ENCODE results near the gene UQCC2. TPM values are rescaled to one million over a fixed set of nuclear protein-coding genes. Genes with fewer than 3 reads are reported as not detected.

Gene UQCC2
- polyA plus RNA-seq, 1 of the 3 experiments (the other 2 are of a cell fraction), result 59.0 TPM

GRCh38 chr6:33713786-33714185 lies 2.3 kb upstream of the UQCC2 start:
- DNase-seq, result no peak
- no peaks in the 10 kb centered on the region for H3K9me2 ChIP-seq
- no peaks in the 10 kb centered on the region for H3K9me3 ChIP-seq
- H3K4me2 ChIP-seq, result no peak overlapping the region
- H3K27me3 ChIP-seq (ENCODE audit: insufficient read depth), result no peaks in the 10 kb centered on the region
- no peak for TF ChIP-seq FOXJ3 (CRISPR knock-in tag; IDR thresholded peaks at IDR 0.05)
- no peak for TF ChIP-seq EZH2phosphoT487 (IDR thresholded peaks at IDR 0.05; ENCODE audit: borderline replicate concordance, low read depth)
- no peak for TF ChIP-seq CTCF (IDR thresholded peaks at IDR 0.05)
- no peak for TF ChIP-seq RCOR1 (IDR thresholded peaks at IDR 0.05; ENCODE audit: low read length)
- TF ChIP-seq MEF2A (IDR thresholded peaks at IDR 0.05; ENCODE audit: borderline replicate concordance, low read depth), result no peak
- TF ChIP-seq SMC3 (IDR thresholded peaks at IDR 0.05; ENCODE audit: low read depth, low read length), result no peak
- TF ChIP-seq EP300 (IDR thresholded peaks at IDR 0.05; ENCODE audit: borderline replicate concordance in 1 of 2, low read depth in 1 of 2, low read length in 1 of 2), result no peak
- no peak for TF ChIP-seq NFIC (IDR thresholded peaks at IDR 0.05; ENCODE audit: borderline replicate concordance)
- no peak for TF ChIP-seq TEAD4 (IDR thresholded peaks at IDR 0.05; ENCODE audit: borderline replicate concordance, insufficient read depth)
- no peak for TF ChIP-seq ELF1 (IDR thresholded peaks at IDR 0.05)
- TF ChIP-seq FOSL2 (IDR thresholded peaks at IDR 0.05; ENCODE audit: borderline replicate concordance, low read depth), result no peak
- no peak for TF ChIP-seq ZBTB33 (IDR thresholded peaks at IDR 0.05; ENCODE audit: borderline replicate concordance, low read depth)
- no peak for TF ChIP-seq GATA2 (CRISPR knock-in tag; IDR thresholded peaks at IDR 0.05)
- TF ChIP-seq MAX (IDR thresholded peaks at IDR 0.05; ENCODE audit: low read depth), result no peak
- no peak overlapping the region for H3K4me3 ChIP-seq (ENCODE audit: low read depth in 2 of 2, low read length in 1 of 2)
- peaks cover 8 to 13% of the 10 kb centered on the region in 2 experiments; a peak in 3 of 4 replicates for H3K4me1 ChIP-seq (ENCODE audit: control insufficient read depth in 1 of 2, insufficient read depth in 2 of 2, low read depth in 1 of 2, low read length in 1 of 2)
- H3K9ac ChIP-seq, result no peak overlapping the region
- no peaks in the 10 kb centered on the region for H4K20me1 ChIP-seq (ENCODE audit: insufficient read depth)
- H3K36me3 ChIP-seq (replicated peaks in 1 of 2; ENCODE audit: control insufficient read depth in 1 of 2, insufficient read depth in 2 of 2, low read length in 1 of 2), result peaks cover 6 to 10% of the 10 kb centered on the region in 2 experiments
- no peak overlapping the region for H2AFZ ChIP-seq (ENCODE audit: low read depth)
- WGBS (ENCODE audit: low lambda C conversion rate), result 89% methylated on average over 2 of the region's 2 CpGs
- H3K79me2 ChIP-seq (ENCODE audit: insufficient read depth), result peaks cover 24% of the 10 kb centered on the region; the same call in 1 of the 2 replicates
- ChIA-PET CTCF (interaction anchor here (0.9 to 5.1 kb wide), 8 partner anchors 13 to 314 kb away, joined by 3 to 17 read pairs (median 3); no protein-coding TSS in a partner anchor), POLR2A (no interaction called here)
- no peaks in the 10 kb centered on the region for H3F3A ChIP-seq (replicated peaks; ENCODE audit: insufficient read depth)
- no peak overlapping the region for H3K27ac ChIP-seq (ENCODE audit: low read depth in 2 of 2, low read length in 1 of 2)

All from SK-N-SH (cell line).